ENCODE measurements around the gene SNCA.

Gene SNCA

GRCh38 chr4:89762311-89762710 lies 74.7 kb downstream of the SNCA start:
- Histone ChIP-seq H3K4me3 (ENCODE audit: insufficient read depth, low read depth, low read length) (no peak overlapping the region), H3K36me3 (ENCODE audit: control insufficient read depth, insufficient read depth, low read length) (no peaks in the 10 kb centered on the region), H3K9me3 (ENCODE audit: control insufficient read depth, low read length) (no peaks in the 10 kb centered on the region), H3K27me3 (ENCODE audit: control insufficient read depth, insufficient read depth, low read length, poor library complexity, severe bottlenecking) (no peaks in the 10 kb centered on the region), H3K27ac (ENCODE audit: insufficient read depth, low read depth, low read length, poor library complexity, severe bottlenecking) (no peak overlapping the region), H3K4me1 (ENCODE audit: control insufficient read depth, insufficient read depth, low read length) (no peaks in the 10 kb centered on the region)
- 87 to 98% methylated on average over 3 of the region's 3 CpGs for WGBS, 2 experiments

DNA sequence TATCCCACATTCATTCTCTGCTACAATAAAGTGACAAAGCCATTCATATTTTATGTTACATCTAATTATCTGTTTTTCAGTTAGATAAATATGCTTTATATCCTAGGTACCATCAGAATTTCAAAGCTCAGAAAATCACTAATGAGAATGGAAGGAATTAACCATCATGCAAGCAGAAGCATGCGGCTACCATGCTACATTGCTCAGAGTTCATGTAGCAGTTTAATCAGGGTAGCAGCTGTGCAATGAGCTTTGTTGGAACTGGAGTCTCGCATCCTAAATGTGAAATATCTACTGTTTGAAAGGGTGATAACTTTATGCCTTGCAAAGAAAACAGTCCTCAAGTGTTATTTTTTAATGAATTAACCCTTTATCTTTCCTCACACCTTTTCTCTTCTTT lies 77.5 kb downstream of the SNCA start:
- no peak overlapping the region for H3K27ac ChIP-seq (ENCODE audit: insufficient read depth, low read depth, low read length, poor library complexity, severe bottlenecking)
- no peaks in the 10 kb centered on the region for H3K9me3 ChIP-seq (ENCODE audit: control insufficient read depth, low read length)
- no peaks in the 10 kb centered on the region for H3K36me3 ChIP-seq (ENCODE audit: control insufficient read depth, insufficient read depth, low read length)
- no peaks in the 10 kb centered on the region for H3K4me1 ChIP-seq (ENCODE audit: control insufficient read depth, insufficient read depth, low read length)
- WGBS, 2 experiments, result 96 to 97% methylated on average over 2 of the region's 2 CpGs
- H3K4me3 ChIP-seq (ENCODE audit: insufficient read depth, low read depth, low read length), result no peak overlapping the region
- H3K27me3 ChIP-seq (ENCODE audit: control insufficient read depth, insufficient read depth, low read length, poor library complexity, severe bottlenecking), result no peaks in the 10 kb centered on the region

DNA sequence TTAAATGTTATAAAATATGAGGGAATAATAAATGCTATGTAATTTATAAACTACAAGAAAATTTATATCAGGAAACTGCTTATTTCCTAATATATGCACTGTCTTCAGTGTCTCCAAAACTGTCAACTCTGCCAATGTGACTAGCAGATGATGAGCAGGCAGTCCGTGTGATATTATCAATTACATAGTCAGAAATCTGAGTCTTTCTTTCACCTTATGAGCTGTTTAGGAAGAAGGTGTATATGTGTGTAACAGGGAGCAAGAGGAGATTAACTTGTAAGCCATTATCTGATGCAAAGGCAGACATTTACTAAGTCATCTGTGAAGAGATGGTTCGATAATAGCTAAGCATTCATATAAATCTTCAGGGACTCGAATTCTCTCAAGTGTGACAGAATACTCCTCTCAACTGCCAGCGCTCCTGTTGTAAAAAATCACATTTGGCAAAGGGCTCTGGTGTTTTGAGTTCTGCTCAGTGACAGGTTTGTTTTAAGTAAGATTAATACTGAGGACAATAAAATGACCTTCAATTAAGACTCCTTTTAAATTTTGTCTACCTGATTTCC lies 79.7 kb downstream of the SNCA start:
- no peak overlapping the region for H3K27ac ChIP-seq (ENCODE audit: insufficient read depth, low read depth, low read length, poor library complexity, severe bottlenecking)
- no peak overlapping the region for H3K4me3 ChIP-seq (ENCODE audit: insufficient read depth, low read depth, low read length)
- no peaks in the 10 kb centered on the region for H3K27me3 ChIP-seq (ENCODE audit: control insufficient read depth, insufficient read depth, low read length, poor library complexity, severe bottlenecking)
- no peaks in the 10 kb centered on the region for H3K9me3 ChIP-seq (ENCODE audit: control insufficient read depth, low read length)
- no peaks in the 10 kb centered on the region for H3K4me1 ChIP-seq (ENCODE audit: control insufficient read depth, insufficient read depth, low read length)
- 92 to 93% methylated on average over 3 to 4 of the region's 4 CpGs for WGBS, 2 experiments
- H3K36me3 ChIP-seq (ENCODE audit: control insufficient read depth, insufficient read depth, low read length), result no peaks in the 10 kb centered on the region

DNA sequence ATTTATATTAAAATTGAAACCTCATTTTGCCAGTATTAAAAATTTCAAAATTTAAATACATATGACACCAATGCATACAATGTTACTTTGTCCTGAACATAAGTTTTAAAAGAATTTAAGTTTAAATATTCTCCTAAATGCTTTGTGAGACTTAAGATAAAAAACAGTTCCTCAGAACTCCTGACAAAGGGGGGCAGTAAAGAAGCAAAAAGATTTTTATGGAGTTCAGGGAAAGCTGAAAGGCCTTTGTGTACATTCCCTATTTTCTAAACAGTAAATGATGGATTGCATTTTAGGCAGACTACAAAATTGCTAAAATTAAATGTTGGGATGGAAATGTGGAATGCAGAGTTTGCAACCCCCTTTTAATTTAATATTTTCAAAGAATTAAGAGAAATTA lies 81.7 kb downstream of the SNCA start:
- no peak overlapping the region for H3K27ac ChIP-seq (ENCODE audit: insufficient read depth, low read depth, low read length, poor library complexity, severe bottlenecking)
- H3K36me3 ChIP-seq (ENCODE audit: control insufficient read depth, insufficient read depth, low read length), result no peaks in the 10 kb centered on the region
- H3K27me3 ChIP-seq (ENCODE audit: control insufficient read depth, insufficient read depth, low read length, poor library complexity, severe bottlenecking), result no peaks in the 10 kb centered on the region
- H3K4me1 ChIP-seq (ENCODE audit: control insufficient read depth, insufficient read depth, low read length), result no peaks in the 10 kb centered on the region
- H3K9me3 ChIP-seq (ENCODE audit: control insufficient read depth, low read length), result no peaks in the 10 kb centered on the region
- no peak overlapping the region for H3K4me3 ChIP-seq (ENCODE audit: insufficient read depth, low read depth, low read length)

- no peak overlapping the region for H3K4me3 ChIP-seq (ENCODE audit: insufficient read depth, low read depth, low read length)
- WGBS, 2 experiments, result 92 to 98% methylated on average over 4 of the region's 4 CpGs
- H3K27me3 ChIP-seq (ENCODE audit: control insufficient read depth, insufficient read depth, low read length, poor library complexity, severe bottlenecking), result no peaks in the 10 kb centered on the region
Observed at GRCh38 chr4:89754531-89754930, 82.4 kb downstream of the SNCA start.

DNA sequence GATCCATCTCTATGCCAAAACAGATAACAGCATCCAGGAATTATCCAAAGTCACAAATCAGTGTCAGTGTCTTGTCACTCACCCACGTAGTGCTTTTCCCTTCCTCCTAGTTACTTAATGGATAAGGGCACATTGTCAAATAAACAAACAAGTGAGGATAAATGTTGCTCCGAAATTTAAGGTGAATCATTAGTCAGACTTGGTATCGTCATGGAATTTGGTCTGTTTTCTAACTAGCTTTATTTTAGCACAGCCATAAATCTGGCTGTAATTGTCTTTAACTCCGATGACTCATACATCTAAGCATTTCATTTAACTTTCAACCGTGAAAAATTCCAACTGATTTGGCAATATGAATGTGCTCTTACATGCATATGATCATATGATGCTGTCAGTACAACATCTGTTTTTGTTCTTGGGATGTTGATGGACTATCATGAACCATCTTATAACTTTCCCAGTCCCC lies 83.3 kb downstream of the SNCA start:
- Histone ChIP-seq H3K27me3 (ENCODE audit: control insufficient read depth, insufficient read depth, low read length, poor library complexity, severe bottlenecking) (no peaks in the 10 kb centered on the region), H3K36me3 (ENCODE audit: control insufficient read depth, insufficient read depth, low read length) (no peaks in the 10 kb centered on the region), H3K27ac (ENCODE audit: insufficient read depth, low read depth, low read length, poor library complexity, severe bottlenecking) (no peak overlapping the region), H3K9me3 (ENCODE audit: control insufficient read depth, low read length) (no peaks in the 10 kb centered on the region), H3K4me1 (ENCODE audit: control insufficient read depth, insufficient read depth, low read length) (no peaks in the 10 kb centered on the region), H3K4me3 (ENCODE audit: insufficient read depth, low read depth, low read length) (no peak overlapping the region)
- 84 to 94% methylated on average over 5 of the region's 5 CpGs for WGBS, 2 experiments

More at GRCh38 chr4:89754531-89754930, 82.4 kb downstream of the SNCA start:
- Histone ChIP-seq H3K4me1 (ENCODE audit: control insufficient read depth, insufficient read depth, low read length) (no peaks in the 10 kb centered on the region), H3K27ac (ENCODE audit: insufficient read depth, low read depth, low read length, poor library complexity, severe bottlenecking) (no peak overlapping the region), H3K9me3 (ENCODE audit: control insufficient read depth, low read length) (no peaks in the 10 kb centered on the region), H3K36me3 (ENCODE audit: control insufficient read depth, insufficient read depth, low read length) (no peaks in the 10 kb centered on the region)

- H3K27me3 ChIP-seq (ENCODE audit: control insufficient read depth, insufficient read depth, low read length, poor library complexity, severe bottlenecking), result no peaks in the 10 kb centered on the region
Observed at GRCh38 chr4:89752932-89753598, 83.9 kb downstream of the SNCA start.

GRCh38 chr4:89751416-89751815 lies 85.5 kb downstream of the SNCA start:
- 92 to 93% methylated on average over 5 of the region's 5 CpGs for WGBS, 2 experiments
- Histone ChIP-seq H3K4me1 (ENCODE audit: control insufficient read depth, insufficient read depth, low read length) (no peaks in the 10 kb centered on the region), H3K9me3 (ENCODE audit: control insufficient read depth, low read length) (no peaks in the 10 kb centered on the region), H3K27me3 (ENCODE audit: control insufficient read depth, insufficient read depth, low read length, poor library complexity, severe bottlenecking) (no peaks in the 10 kb centered on the region), H3K36me3 (ENCODE audit: control insufficient read depth, insufficient read depth, low read length) (no peaks in the 10 kb centered on the region), H3K27ac (ENCODE audit: insufficient read depth, low read depth, low read length, poor library complexity, severe bottlenecking) (no peak overlapping the region), H3K4me3 (ENCODE audit: insufficient read depth, low read depth, low read length) (no peak overlapping the region)

More at GRCh38 chr4:89752932-89753598, 83.9 kb downstream of the SNCA start:
- H3K27ac ChIP-seq (ENCODE audit: insufficient read depth, low read depth, low read length, poor library complexity, severe bottlenecking), result no peak overlapping the region
- no peaks in the 10 kb centered on the region for H3K4me1 ChIP-seq (ENCODE audit: control insufficient read depth, insufficient read depth, low read length)
- no peak overlapping the region for H3K4me3 ChIP-seq (ENCODE audit: insufficient read depth, low read depth, low read length)
- no peaks in the 10 kb centered on the region for H3K36me3 ChIP-seq (ENCODE audit: control insufficient read depth, insufficient read depth, low read length)
- H3K9me3 ChIP-seq (ENCODE audit: control insufficient read depth, low read length), result no peaks in the 10 kb centered on the region
- WGBS, 2 experiments, result 86 to 93% methylated on average over 7 of the region's 7 CpGs

DNA sequence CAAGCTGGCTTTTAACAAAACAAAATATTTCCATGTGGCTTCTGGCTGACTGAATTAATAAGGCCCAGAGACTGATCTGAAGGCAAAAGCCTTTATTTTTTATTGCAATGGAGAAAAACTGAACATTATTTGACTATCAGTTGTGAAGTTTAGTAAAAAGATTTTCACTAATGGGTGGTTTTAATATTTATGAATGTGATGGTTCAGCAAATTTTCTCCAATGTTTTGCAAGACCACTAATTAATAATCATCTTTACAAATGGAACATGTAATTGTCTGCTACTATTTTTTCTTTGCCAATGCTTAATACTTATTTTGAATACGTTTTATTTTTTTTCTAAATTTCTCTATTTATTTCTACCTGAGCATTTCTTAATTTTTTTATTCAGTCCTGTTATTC lies 90.6 kb downstream of the SNCA start:
- no peaks in the 10 kb centered on the region for H3K9me3 ChIP-seq (ENCODE audit: control insufficient read depth, low read length)
- no peak overlapping the region for H3K27ac ChIP-seq (ENCODE audit: insufficient read depth, low read depth, low read length, poor library complexity, severe bottlenecking)
- no peak overlapping the region for H3K4me3 ChIP-seq (ENCODE audit: insufficient read depth, low read depth, low read length)
- no CpG with 5 or more reads among the region's 1 CpG for WGBS, 2 experiments
- no peaks in the 10 kb centered on the region for H3K4me1 ChIP-seq (ENCODE audit: control insufficient read depth, insufficient read depth, low read length)
- no peaks in the 10 kb centered on the region for H3K36me3 ChIP-seq (ENCODE audit: control insufficient read depth, insufficient read depth, low read length)
- no peaks in the 10 kb centered on the region for H3K27me3 ChIP-seq (ENCODE audit: control insufficient read depth, insufficient read depth, low read length, poor library complexity, severe bottlenecking)

DNA sequence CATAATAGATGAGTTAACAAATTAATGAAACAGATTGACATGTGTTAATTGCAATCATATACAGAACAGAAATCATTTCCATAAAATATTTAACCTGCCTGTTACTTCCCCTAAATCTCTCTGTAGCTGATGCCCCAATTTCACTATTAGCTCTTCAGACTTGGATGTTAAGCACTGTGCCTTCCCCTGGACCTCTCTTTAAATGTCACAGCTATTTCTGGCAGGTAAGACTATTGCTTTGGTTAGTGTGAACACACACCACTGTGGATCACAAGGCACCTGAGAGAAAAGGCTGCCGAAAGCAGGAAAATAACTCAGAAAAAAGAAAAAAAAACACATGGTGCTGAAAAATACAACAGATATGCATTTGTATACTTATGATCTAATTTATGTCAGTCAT lies 91.3 kb downstream of the SNCA start:
- Histone ChIP-seq H3K9me3 (ENCODE audit: control insufficient read depth, low read length) (no peaks in the 10 kb centered on the region), H3K27me3 (ENCODE audit: control insufficient read depth, insufficient read depth, low read length, poor library complexity, severe bottlenecking) (no peaks in the 10 kb centered on the region), H3K27ac (ENCODE audit: insufficient read depth, low read depth, low read length, poor library complexity, severe bottlenecking) (no peak overlapping the region), H3K36me3 (ENCODE audit: control insufficient read depth, insufficient read depth, low read length) (no peaks in the 10 kb centered on the region), H3K4me1 (ENCODE audit: control insufficient read depth, insufficient read depth, low read length) (no peaks in the 10 kb centered on the region), H3K4me3 (ENCODE audit: insufficient read depth, low read depth, low read length) (no peak overlapping the region)
- 100% methylated on average over 1 of the region's 1 CpG; no CpG with 5 or more reads in 1 of the 2 experiments for WGBS, 2 experiments

All from ectodermal cell (in vitro differentiated cells).